H1 (cell line): ENCODE results near the gene NKAIN4. TPM values are rescaled to one million over a fixed set of nuclear protein-coding genes. Genes with fewer than 3 reads are reported as not detected.

Experiments
- ASH2L ChIP-seq: fragments of 200-600, 300-600 bp; sonication (generic); IDR thresholded peaks from one replicate; pipeline ENCODE4 v1.7.1; 2017; ENCODE audit warnings: low read length
- BCL11A ChIP-seq, 2 experiments: IDR thresholded peaks; one replicate each; pipeline ENCODE4 v1.6.1; 2011; ENCODE audit warnings: low read depth in 2 of 2, low read length in 2 of 2, mild to moderate bottlenecking in 2 of 2
- CBX5 ChIP-seq: fragments of 300-800, 300-1000 bp; sonication (generic); IDR thresholded peaks from 2 replicates; pipeline ENCODE4 v1.7.1; 2016; ENCODE audit warnings: antibody characterized with exemption, low read length, low read depth
- EGR1 ChIP-seq: IDR thresholded peaks from 2 replicates; pipeline ENCODE4 v1.6.1; 2011; ENCODE audit warnings: low read depth, low read length, borderline replicate concordance
- FOSL1 ChIP-seq: IDR thresholded peaks from 2 replicates; pipeline ENCODE4 v1.6.1; 2011; ENCODE audit warnings: mild to moderate bottlenecking, low read depth, low read length, moderate library complexity; ENCODE audit not compliant: insufficient read depth
- KDM4A ChIP-seq: IDR thresholded peaks from one replicate; pipeline ENCODE4 v1.7.1; 2012; ENCODE audit warnings: low read depth, mild to moderate bottlenecking, moderate library complexity, low read length, inconsistent platforms; ENCODE audit not compliant: severe bottlenecking
- SUZ12 ChIP-seq: fragments of 200-600 bp; sonication (generic); IDR thresholded peaks from 2 replicates; pipeline ENCODE4 v1.6.1; 2012; ENCODE audit warnings: mild to moderate bottlenecking, inconsistent platforms, low read length, moderate library complexity, mixed read lengths
- TBP ChIP-seq: IDR thresholded peaks from 2 replicates; pipeline ENCODE4 v1.6.1; 2011; ENCODE audit warnings: low read depth, low read length, improper control_type of control experiment
- YY1 ChIP-seq: IDR thresholded peaks from 2 replicates; pipeline ENCODE4 v1.6.1; 2011; ENCODE audit warnings: low read depth, mild to moderate bottlenecking, low read length
- ZNF274 ChIP-seq: IDR thresholded peaks from 2 replicates; pipeline ENCODE4 v1.7.0; 2012; ENCODE audit warnings: low read length, borderline replicate concordance; ENCODE audit errors: extremely low read depth
- polyA plus RNA-seq, 7 experiments: library from polyadenylated mRNA; depleted of rRNA in 3 of 7; stranded (reverse) in 5 of 7; unstranded in 2 of 7; fragments of >200 nt in 5 of 7; fragments of 200-250 nt in 2 of 7; gene quantifications; 1 replicate in 5 of 7; 2 replicates in 1 of 7; 4 replicates in 1 of 7; pipeline versions ENCODE4 v1.2.1 to v1.2.3, GENCODE V29; 2011 to 2013; ENCODE audit warnings: missing spikeins in 2 of 7, mixed read lengths in 2 of 7
- total RNA-seq: library from RNA; stranded (reverse); fragmentation: NEBNext Ultra II Directional; extraction: Animal tissue kit (Norgen Biotek cat#: 25700); gene quantifications from 2 replicates; pipeline ENCODE4 v1.2.1, GENCODE V29; 2021
- TF ChIP-seq, protein P1 (sequence below): IDR thresholded peaks from 2 replicates; pipeline ENCODE4 v1.6.1; 2012; ENCODE audit warnings: low read length, inconsistent platforms

The NKAIN4 gene
- total and polyA plus RNA-seq, 2 of the 8 experiments (the other 6 are each of a cell fraction or from before 2014, with no cell fraction given) = 6.9 to 17.0 TPM

GRCh38 chr20:63253438-63254231 lies 628 bp downstream of the NKAIN4 start (continued):
- TF ChIP-seq BCL11A (IDR thresholded peaks at IDR 0.05; ENCODE audit: low read depth in 2 of 2, low read length in 2 of 2) (no peak), TBP (0 out of 2 replicates have a peak, but pooled peaks have one; percentile 19), ASH2L (no peak), CBX5 (no peak), ZNF274 (no peak), KDM4A (peak; percentile 45), FOSL1 (no peak), YY1 (no peak), SUZ12 (peak; percentile 37; the same call in 1 of the 2 replicates), EGR1 (no peak)
- TF ChIP-seq, protein P1, sequence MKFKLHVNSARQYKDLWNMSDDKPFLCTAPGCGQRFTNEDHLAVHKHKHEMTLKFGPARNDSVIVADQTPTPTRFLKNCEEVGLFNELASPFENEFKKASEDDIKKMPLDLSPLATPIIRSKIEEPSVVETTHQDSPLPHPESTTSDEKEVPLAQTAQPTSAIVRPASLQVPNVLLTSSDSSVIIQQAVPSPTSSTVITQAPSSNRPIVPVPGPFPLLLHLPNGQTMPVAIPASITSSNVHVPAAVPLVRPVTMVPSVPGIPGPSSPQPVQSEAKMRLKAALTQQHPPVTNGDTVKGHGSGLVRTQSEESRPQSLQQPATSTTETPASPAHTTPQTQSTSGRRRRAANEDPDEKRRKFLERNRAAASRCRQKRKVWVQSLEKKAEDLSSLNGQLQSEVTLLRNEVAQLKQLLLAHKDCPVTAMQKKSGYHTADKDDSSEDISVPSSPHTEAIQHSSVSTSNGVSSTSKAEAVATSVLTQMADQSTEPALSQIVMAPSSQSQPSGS = no peak
